Activated B cell treated with CpG ODN at 0.5 μM for 24 hours (primary cell): ENCODE measurements around the gene PRMT5. TPM values are rescaled to one million over a fixed set of nuclear protein-coding genes. Genes with fewer than 3 reads are reported as not detected.

ENCODE experiments used
- ATAC-seq: fragments of 200-7000 bp; cut with Tn5 transposase; one replicate; pipeline ENCODE4 v1.10.0; 2021; ENCODE audit warnings: low read depth, mild to moderate bottlenecking, moderate library complexity
- CTCF ChIA-PET: fragments of 350-600 bp; sonication (Branson Sonifier 250); formaldehyde crosslinking; loops from one replicate; lab custom pipeline; 2021; ENCODE audit warnings: antibody characterized with exemption; lab: Charles Lee
- POLR2A ChIA-PET: fragments of 350-600 bp; sonication (Branson Sonifier 250); formaldehyde crosslinking; loops from one replicate; lab custom pipeline; 2021; ENCODE audit warnings: antibody characterized with exemption; lab: Charles Lee
- DNase-seq: peaks from one replicate; pipeline ENCODE4 v3.0.0; 2022
- H3K27ac Mint-ChIP-seq: one replicate; pipeline ENCODE4 v1.8.0; 2020; ENCODE audit warnings: mixed read lengths
- H3K27me3 Mint-ChIP-seq: one replicate; pipeline ENCODE4 v1.8.0; 2021; ENCODE audit warnings: mixed read lengths
- H3K36me3 Mint-ChIP-seq: one replicate; pipeline ENCODE4 v1.8.0; 2021; ENCODE audit warnings: low read depth, mixed read lengths
- H3K4me1 Mint-ChIP-seq: one replicate; pipeline ENCODE4 v1.8.0; 2021; ENCODE audit warnings: mixed read lengths
- H3K4me3 Mint-ChIP-seq: one replicate; pipeline ENCODE4 v1.8.0; 2020; ENCODE audit warnings: mild to moderate bottlenecking, mixed read lengths
- H3K9me3 Mint-ChIP-seq: one replicate; pipeline ENCODE4 v1.8.0; 2020; ENCODE audit warnings: mixed read lengths
- CTCF ChIP-seq: fragments of 200-600 bp; IDR thresholded peaks from one replicate; pipeline ENCODE4 v1.8.0; 2022; ENCODE audit warnings: antibody characterized with exemption, mild to moderate bottlenecking
- intact Hi-C: fragments of 100-400 bp; cut with micrococcal nuclease; formaldehyde crosslinking; loops from one replicate; pipeline ENCODE4 v1.15.1; 2024
- total RNA-seq: library from RNA; stranded (reverse); gene quantifications from 2 replicates; pipeline ENCODE4 v1.2.3, GENCODE V29; 2022

The PRMT5 gene
- total RNA-seq, 1 donor from 2014 or later, result 75.3 TPM

DNA sequence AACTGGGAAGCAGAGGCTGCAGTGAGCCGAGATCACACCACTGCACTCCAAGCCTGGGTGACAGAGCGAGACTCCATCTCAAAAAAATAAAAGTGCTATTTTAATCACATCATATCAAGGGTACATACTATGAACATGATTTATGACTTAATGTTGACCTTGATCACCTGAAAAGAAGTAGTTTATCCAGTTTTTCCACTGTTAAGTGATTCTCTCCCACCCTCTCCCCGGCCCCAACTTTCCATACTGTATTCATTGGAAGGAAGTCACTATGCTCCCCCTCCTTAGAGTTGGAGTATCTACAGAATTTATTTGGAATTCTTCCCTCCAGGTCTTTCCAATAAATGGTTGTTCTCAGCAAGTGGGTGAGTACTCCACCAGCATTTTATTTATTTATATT lies 3.0 kb upstream of the PRMT5 start:
- Mint-ChIP-seq H3K4me3 (no peak overlapping the region), H3K27ac (no peak overlapping the region), H3K4me1 (peaks cover 8% of the 10 kb centered on the region), H3K9me3 (no peaks in the 10 kb centered on the region), H3K36me3 (peaks cover 1% of the 10 kb centered on the region), H3K27me3 (no peaks in the 10 kb centered on the region)
- no peak for TF ChIP-seq CTCF
- CTCF ChIA-PET, result interaction anchor here (3.4 kb wide), 1 partner anchor 50 kb away, joined by 22 read pairs; the partner anchor contains the start of gene AJUBA
- DNase-seq (no peak), ATAC-seq (no peak)
- intact Hi-C loops, result no loop called here
- POLR2A ChIA-PET, result no interaction called here

DNA sequence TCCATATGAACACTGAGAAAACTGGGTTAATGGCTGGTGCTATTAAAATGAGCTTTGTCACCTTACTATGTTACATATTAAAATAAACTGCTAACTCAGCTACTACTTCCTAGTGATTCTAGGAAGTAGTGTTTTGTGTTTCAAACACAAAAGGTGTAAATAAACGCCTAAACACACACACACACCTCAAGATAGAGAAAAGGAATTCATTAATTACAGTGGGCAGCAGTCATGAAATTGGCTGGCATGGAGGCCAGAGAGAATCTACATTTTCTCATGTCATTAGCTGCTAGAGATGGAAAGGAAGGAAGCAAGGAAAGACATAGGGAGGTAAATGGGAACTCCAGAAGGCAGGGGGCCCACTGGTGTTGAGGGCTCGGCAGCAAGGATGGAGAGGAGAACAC lies 787 bp upstream of the PRMT5 start:
- TF ChIP-seq CTCF, result no peak
- CTCF ChIA-PET, result interaction anchor here (0.8 to 3.4 kb wide), 12 partner anchors 11 to 165 kb away, joined by 3 to 22 read pairs (median 4); partner anchors contain the start of genes ACIN1, AJUBA, C14orf119 and CDH24
- POLR2A ChIA-PET, result interaction anchor here (0.5 to 2.6 kb wide), 16 partner anchors 11 to 1546 kb away, joined by 3 to 47 read pairs (median 4); partner anchors contain the start of genes ACIN1, C14orf119, CDH24 and HAUS4
- Mint-ChIP-seq H3K27me3 (no peaks in the 10 kb centered on the region), H3K27ac (no peak overlapping the region), H3K9me3 (no peaks in the 10 kb centered on the region), H3K4me3 (no peak overlapping the region), H3K4me1 (peaks cover 14% of the 10 kb centered on the region), H3K36me3 (peaks cover 18% of the 10 kb centered on the region)
- intact Hi-C loops, result loop anchor here (1.0 to 10.0 kb wide), 11 partner anchors 11 to 625 kb away; partner anchors contain the start of genes ACIN1, C14orf119, DAD1 and HAUS4
- ATAC-seq (no peak), DNase-seq (no peak)

DNA sequence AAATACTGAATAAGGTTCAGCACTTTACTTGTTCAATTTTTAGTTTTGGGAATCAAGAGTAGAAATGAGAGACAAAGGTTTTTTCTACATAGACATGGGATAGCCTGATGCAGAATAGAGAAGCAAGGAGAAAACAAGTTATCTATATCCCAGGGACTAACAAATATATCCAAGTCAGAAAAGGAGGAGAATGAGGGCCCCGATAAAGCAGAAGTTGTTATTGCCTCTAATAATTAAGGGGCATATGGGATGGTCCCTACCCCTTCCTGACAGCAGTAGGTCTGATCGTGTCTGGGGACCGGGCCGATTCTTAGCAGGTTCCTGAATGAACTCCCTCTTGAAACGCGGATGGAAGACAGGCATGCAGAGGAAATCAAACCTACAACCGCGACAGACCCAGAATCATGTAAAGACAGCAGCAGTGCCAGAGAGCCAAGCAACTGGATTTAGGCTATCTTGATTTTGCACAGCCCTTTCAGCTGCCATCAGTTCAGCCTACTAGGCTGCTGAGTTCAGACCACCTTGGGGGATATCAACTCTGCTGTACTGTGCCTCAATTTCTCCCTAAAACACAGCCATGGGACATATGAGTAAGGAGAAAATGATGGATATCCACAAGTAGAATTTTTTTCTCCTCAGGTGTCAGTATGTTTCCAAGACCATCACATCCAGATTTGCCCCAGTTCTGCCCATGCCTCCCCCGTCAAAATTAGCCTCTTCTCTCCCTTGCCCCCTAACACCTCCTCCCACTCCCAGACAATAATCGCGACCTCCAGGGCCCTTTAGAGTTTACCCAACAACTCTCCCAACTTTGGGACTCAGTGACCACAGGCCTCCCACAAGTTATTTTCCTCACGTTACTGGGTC lies 706 bp downstream of the PRMT5 start:
- DNase-seq, result no peak
- no peaks in the 10 kb centered on the region for H3K9me3 Mint-ChIP-seq
- no peak overlapping the region for H3K4me3 Mint-ChIP-seq
- ATAC-seq, result no peak
- H3K36me3 Mint-ChIP-seq, result peaks cover 33% of the 10 kb centered on the region
- TF ChIP-seq CTCF, result no peak
- H3K27me3 Mint-ChIP-seq, result no peaks in the 10 kb centered on the region
- intact Hi-C loops, result loop anchor here (1.0 to 10.0 kb wide), 11 partner anchors 9 to 626 kb away; partner anchors contain the start of genes ACIN1, C14orf119, DAD1 and HAUS4
- H3K4me1 Mint-ChIP-seq, result peaks cover 14% of the 10 kb centered on the region
- ChIA-PET CTCF (interaction anchor here (1.1 to 3.4 kb wide), 8 partner anchors 9 to 166 kb away, joined by 3 to 22 read pairs (median 8); partner anchors contain the start of genes ACIN1, AJUBA, C14orf119 and HAUS4), POLR2A (interaction anchor here (0.6 to 2.6 kb wide), 17 partner anchors 10 to 1153 kb away, joined by 3 to 47 read pairs (median 4); partner anchors contain the start of genes ACIN1, C14orf119, CDH24 and HAUS4)
- H3K27ac Mint-ChIP-seq, result no peak overlapping the region

GRCh38 chr14:22926316-22926715 lies 2.9 kb downstream of the PRMT5 start:
- ChIA-PET POLR2A (interaction anchor here (2.2 kb wide), 1 partner anchor 7 kb away, joined by 22 read pairs; the partner anchor contains the start of gene RBM23), CTCF (no interaction called here)
- ATAC-seq (no peak), DNase-seq (no peak)
- H3K9me3 Mint-ChIP-seq, result no peaks in the 10 kb centered on the region
- H3K27ac Mint-ChIP-seq, result peak overlapping the region; percentile 3
- intact Hi-C loops, result loop anchor here (10.0 kb wide), 1 partner anchor 628 kb away; the partner anchor contains the start of genes THTPA and ZFHX2
- TF ChIP-seq CTCF, result no peak
- H3K27me3 Mint-ChIP-seq, result no peaks in the 10 kb centered on the region
- H3K4me3 Mint-ChIP-seq, result no peak overlapping the region
- H3K4me1 Mint-ChIP-seq, result peaks cover 9% of the 10 kb centered on the region
- peaks cover 48% of the 10 kb centered on the region for H3K36me3 Mint-ChIP-seq
